GM18868 (cell line): ENCODE measurements around the gene TSPEAR.

Experiments used
- ATAC-seq: cut with Tn5 transposase; IDR thresholded peaks from one replicate; pipeline ENCODE4 v1.9.1; 2021; ENCODE audit warnings: mild to moderate bottlenecking, moderate library complexity; ENCODE audit not compliant: unreplicated experiment

Gene TSPEAR

DNA sequence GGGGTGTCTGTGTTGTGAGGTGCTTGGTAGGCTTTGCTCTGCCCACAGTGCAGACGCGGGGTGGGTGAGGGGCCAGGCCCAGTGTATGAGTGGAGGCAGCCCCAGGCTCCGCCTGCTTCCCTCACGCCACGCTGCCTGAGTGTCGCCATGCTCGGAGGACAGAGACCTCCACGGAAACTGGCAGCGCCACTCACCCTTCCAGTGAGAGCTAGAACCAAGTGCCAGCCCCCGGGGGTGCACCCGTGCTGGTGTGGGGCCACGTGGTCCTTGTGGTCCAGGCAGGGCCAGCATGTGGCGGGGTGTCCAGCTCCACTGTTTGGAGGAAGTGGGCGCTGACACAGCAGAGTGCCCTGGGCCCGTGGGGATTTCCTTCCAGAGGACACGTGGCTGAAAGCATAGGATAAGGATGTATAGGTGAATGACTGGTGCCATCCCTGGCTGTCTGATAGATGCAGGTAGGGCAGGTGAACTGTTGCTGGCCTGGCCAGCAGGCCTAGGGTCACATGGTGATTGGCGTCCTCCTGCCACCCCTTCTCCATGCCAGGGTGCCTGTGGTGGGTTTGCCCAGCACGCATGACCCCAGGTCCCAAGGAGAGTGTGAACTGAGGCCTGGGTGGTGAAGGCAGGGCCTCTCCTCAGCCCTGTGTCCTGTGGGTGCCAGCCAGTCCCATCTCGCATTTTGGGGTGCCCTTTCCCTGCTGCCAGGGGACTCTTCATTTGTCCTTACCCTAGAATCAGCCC is 252.2 kb downstream of the TSPEAR start:
- ATAC-seq, result no peak

- ATAC-seq, result no peak
Observed at GRCh38 chr21:44456915-44457736, 254.2 kb downstream of the TSPEAR start.

GRCh38 chr21:44456214-44456914 is 255.0 kb downstream of the TSPEAR start:
- no peak for ATAC-seq

DNA sequence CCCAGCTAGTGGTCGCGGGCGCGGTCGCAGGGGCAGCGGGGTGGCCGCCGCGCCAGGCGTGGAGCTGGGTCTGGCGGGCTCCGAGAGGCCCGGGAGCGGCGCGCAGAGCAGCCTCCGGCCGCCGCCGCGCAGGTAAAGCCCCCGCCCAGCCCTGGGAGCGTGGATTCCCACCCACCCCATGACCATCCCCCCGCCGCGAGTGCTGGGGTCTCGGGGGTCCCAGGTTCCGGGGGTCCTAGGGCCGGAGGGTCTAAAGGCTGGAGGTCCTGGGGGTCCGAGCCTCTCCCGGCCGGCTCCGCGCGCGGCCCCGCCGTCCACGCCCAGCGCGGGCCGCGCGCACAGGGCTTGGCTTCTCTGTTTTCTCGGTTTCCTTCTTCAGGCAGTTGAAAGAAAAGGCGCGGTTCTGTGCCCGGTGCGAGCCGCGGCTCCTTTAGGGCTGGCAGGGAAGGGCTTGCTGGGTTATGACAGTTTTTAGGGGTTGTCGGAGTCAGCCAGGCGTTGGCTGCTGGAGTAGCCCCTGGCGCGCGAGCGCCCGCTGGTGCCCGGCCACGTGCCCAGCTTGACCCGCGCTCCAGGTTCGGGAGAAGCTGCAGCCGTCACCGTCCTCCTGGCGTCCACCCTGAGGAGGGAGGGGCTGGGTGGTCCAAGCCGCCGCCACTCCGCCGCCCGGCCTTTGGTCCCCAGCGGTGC is 255.7 kb downstream of the TSPEAR start:
- ATAC-seq, result no peak

GRCh38 chr21:44454747-44455523 is 256.4 kb downstream of the TSPEAR start, which contains the start of gene LRRC3:
LRRC3 (plus strand) TSS chr21:44455510; CDS start chr21:44456645, 1,135 bp downstream.
- no peak for ATAC-seq

- ATAC-seq, result no peak
Observed at GRCh38 chr21:44454058-44454457, 257.3 kb downstream of the TSPEAR start.

- no peak for ATAC-seq
Observed at GRCh38 chr21:44453120-44453519, 258.3 kb downstream of the TSPEAR start.

DNA sequence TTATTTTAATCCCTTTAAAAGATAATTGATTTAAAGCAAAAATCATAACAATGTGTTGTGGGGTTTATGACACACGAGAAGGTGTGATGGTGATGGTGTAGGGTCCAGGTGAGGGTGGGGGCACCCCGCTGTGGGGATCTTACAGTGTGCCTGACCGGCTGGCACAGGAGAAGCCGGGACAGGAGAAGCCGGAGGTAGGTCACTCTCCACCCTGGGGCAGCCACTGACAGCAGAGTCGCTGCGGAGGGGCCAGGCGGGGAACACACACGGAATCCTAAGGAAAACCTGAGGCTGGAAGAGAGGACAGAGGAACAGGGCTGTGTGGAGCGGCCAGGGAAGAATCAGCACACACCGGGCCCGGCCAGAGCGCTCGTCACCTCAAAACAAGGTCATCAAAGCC is 260.4 kb downstream of the TSPEAR start:
- ATAC-seq, result no peak

- ATAC-seq, result no peak
Observed at GRCh38 chr21:44450402-44450801, 261.0 kb downstream of the TSPEAR start.

DNA sequence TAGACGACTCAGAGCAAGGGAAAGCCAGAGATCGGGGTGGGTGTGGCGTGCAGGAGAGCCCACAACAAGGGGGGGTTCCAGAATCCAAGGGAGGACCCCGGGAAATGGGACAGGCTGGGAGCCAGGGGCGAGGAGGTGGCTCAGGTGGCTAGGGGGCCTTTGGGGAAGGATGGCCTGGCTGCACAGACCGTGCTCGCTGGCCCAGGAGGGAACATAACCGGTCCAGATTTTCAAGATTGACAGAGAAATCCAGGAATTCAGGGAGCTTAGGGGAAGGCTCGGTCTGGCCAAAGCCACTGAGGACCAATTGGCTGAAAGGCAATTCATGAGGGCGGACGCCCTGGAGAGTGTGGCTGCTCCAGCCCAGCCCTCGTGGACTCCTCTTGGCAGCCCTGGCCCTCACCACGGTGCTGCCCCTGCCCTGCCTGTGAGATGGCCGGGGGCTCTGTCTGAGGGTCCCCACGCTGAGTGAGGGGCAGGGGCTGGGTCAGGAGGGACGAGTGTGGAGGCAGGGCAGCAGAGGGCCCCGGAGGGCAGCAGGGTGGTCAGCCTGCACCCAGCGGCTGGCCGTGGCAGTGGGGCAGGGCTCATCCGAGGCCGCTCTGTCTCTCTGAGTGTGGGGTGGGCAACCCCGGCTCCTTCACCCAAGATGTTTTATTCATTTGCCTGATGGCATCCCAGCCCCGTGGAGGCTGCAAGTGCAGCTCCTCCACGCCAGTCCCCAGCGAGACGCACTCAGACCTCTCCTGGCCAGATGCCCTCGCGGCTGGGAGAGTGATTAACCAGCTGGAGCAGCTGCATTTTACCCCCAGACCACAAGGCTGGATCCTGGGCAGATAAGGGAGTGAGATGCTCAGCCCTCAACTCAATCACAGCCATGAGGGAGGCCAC is 261.7 kb downstream of the TSPEAR start:
- no peak for ATAC-seq

DNA sequence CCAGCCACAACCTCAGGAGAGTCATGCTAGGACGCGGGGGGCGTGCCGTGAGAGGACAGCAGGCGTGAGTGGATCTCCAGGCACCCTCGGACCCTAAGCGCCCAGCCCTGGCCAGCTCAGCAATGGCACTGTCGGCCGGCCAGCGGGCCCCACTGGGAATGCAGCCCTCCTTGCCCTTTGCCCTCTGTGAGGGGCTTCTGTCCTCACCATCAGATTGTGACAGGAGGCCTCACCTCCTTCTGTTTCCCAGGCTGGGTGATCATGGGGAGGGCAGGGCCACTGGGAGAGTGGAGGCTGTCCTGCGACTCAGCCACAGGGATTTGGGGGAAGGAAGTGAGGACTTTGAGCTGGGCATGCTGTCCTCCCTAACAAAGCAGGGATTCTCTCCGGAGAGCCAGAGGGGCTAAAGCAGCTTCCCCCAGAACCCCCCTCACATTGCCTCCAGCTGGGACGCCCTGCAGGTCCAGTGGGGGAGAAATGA is 262.7 kb downstream of the TSPEAR start:
- ATAC-seq, result no peak
